Natural killer cell (primary cell): ENCODE data around the gene GPRIN1. TPM values are rescaled to one million over a fixed set of nuclear protein-coding genes. Genes with fewer than 3 reads are reported as not detected.

Source experiments
- ATAC-seq, 3 donors: fragments of 150-1000 bp in 2 of 3; fragments of 200-7000 bp in 1 of 3; cut with Tn5 transposase; 1 replicate in 1 of 3; 2 replicates in 2 of 3; pipeline ENCODE4 v1.10.0; 2021; ENCODE audit warnings: mild to moderate bottlenecking in 2 of 3, moderate library complexity in 2 of 3
- DNase-seq, 2 donors: peaks; one replicate each; pipeline versions ENCODE4 v3.0.0 to v3.0.0-alpha.2; 2013 to 2021; ENCODE audit warnings: mixed read lengths in 1 of 2
- H3K27ac ChIP-seq: one replicate; pipeline ENCODE4 v1.5.1; 2013; ENCODE audit warnings: mild to moderate bottlenecking, low read length
- H3K27me3 ChIP-seq: one replicate; pipeline ENCODE4 v1.6.1; 2013; ENCODE audit warnings: low read length; ENCODE audit not compliant: control insufficient read depth, insufficient read depth
- H3K36me3 ChIP-seq: one replicate; pipeline ENCODE4 v1.6.1; 2013; ENCODE audit warnings: low read length; ENCODE audit not compliant: control insufficient read depth, insufficient read depth
- H3K4me1 ChIP-seq: one replicate; pipeline ENCODE4 v1.6.1; 2013; ENCODE audit warnings: low read length; ENCODE audit not compliant: control insufficient read depth, insufficient read depth
- H3K4me3 ChIP-seq: one replicate; pipeline ENCODE4 v1.5.1; 2013; ENCODE audit warnings: low read length
- H3K9me3 ChIP-seq: one replicate; pipeline ENCODE4 v1.6.1; 2013; ENCODE audit warnings: low read length; ENCODE audit not compliant: control insufficient read depth, insufficient read depth
- H3K27ac Mint-ChIP-seq, 2 donors: one replicate each; pipeline ENCODE4 v1.8.0; 2022; ENCODE audit warnings: mild to moderate bottlenecking in 2 of 2, mixed read lengths in 2 of 2, moderate library complexity in 1 of 2
- H3K27me3 Mint-ChIP-seq, 2 donors: one replicate each; pipeline ENCODE4 v1.8.0; 2022; ENCODE audit warnings: low read depth in 2 of 2, mixed read lengths in 2 of 2
- H3K36me3 Mint-ChIP-seq: one replicate; pipeline ENCODE4 v1.8.0; 2022; ENCODE audit warnings: mixed read lengths
- H3K4me1 Mint-ChIP-seq, 2 donors: one replicate each; pipeline ENCODE4 v1.8.0; 2022; ENCODE audit warnings: mixed read lengths in 2 of 2
- H3K4me3 Mint-ChIP-seq: one replicate; pipeline ENCODE4 v1.8.0; 2022; ENCODE audit warnings: mild to moderate bottlenecking, moderate library complexity, mixed read lengths
- H3K9me3 Mint-ChIP-seq, 2 donors: one replicate each; pipeline ENCODE4 v1.8.0; 2022; ENCODE audit warnings: mixed read lengths in 2 of 2
- WGBS: methylation state at CpG from one replicate; pipeline ENCODE4 v1.1.7; 2013; ENCODE audit warnings: missing lambda C conversion rate; ENCODE audit not compliant: insufficient coverage; 5-methylcytosine and 5-hydroxymethylcytosine counted together
- intact Hi-C: fragments of 100-400 bp; cut with micrococcal nuclease; formaldehyde crosslinking; loops from one replicate; pipeline ENCODE4 v1.14.2; 2022
- total RNA-seq, 4 donors: library from RNA; stranded (reverse); fragments of 120-200 nt in 1 of 4; gene quantifications; one replicate each; pipeline versions ENCODE4 v1.2.3 to v1.2.4, GENCODE V29; 2013 to 2022
- TF ChIP-seq, protein P1 (sequence below): fragments of 200-600 bp; IDR thresholded peaks from one replicate; pipeline ENCODE4 v1.8.0; 2022; ENCODE audit warnings: antibody characterized with exemption

GPRIN1 gene
- total RNA-seq, 3 donors from 2014 or later (not counting 1 experiment from before 2014, with no cell fraction given), result 0.92 to 1.5 (median 1.3) TPM

DNA sequence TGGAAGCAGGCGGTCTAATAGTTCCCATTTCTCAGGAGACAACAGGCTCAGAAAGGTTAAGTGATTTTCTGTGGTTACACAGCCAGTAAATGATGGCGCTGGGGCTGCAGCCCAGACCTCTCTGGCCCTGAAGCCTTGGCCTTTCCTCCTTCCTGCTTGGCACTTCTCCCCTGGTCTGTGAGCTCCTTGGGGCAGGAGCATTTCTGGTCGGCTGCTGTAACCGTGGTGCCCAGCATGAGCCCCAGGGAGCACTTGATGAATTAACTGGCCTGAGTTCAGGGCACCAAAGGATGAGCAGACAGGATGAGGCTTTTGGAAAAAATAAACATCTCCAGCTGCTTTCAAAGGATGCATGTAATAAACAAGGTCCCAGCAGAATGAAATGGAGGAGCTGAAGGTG, 30.6 kb downstream of the GPRIN1 start:
- H3K9me3 Mint-ChIP-seq, result no peaks in the 10 kb centered on the region
- TF ChIP-seq, protein P1, sequence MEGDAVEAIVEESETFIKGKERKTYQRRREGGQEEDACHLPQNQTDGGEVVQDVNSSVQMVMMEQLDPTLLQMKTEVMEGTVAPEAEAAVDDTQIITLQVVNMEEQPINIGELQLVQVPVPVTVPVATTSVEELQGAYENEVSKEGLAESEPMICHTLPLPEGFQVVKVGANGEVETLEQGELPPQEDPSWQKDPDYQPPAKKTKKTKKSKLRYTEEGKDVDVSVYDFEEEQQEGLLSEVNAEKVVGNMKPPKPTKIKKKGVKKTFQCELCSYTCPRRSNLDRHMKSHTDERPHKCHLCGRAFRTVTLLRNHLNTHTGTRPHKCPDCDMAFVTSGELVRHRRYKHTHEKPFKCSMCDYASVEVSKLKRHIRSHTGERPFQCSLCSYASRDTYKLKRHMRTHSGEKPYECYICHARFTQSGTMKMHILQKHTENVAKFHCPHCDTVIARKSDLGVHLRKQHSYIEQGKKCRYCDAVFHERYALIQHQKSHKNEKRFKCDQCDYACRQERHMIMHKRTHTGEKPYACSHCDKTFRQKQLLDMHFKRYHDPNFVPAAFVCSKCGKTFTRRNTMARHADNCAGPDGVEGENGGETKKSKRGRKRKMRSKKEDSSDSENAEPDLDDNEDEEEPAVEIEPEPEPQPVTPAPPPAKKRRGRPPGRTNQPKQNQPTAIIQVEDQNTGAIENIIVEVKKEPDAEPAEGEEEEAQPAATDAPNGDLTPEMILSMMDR, result no peak
- ATAC-seq (no peak), DNase-seq (no peak)
- H3K4me3 ChIP-seq, result no peak overlapping the region
- 81% methylated on average over 4 of the region's 4 CpGs for WGBS
- no peaks in the 10 kb centered on the region for H3K4me1 Mint-ChIP-seq
- H3K4me1 ChIP-seq, result no peaks in the 10 kb centered on the region
- no peaks in the 10 kb centered on the region for H3K36me3 ChIP-seq
- H3K27me3 Mint-ChIP-seq, result no peaks in the 10 kb centered on the region
- H3K27ac Mint-ChIP-seq, result no peak overlapping the region
- H3K36me3 Mint-ChIP-seq, result no peaks in the 10 kb centered on the region
- no peak overlapping the region for H3K27ac ChIP-seq
- H3K27me3 ChIP-seq, result no peaks in the 10 kb centered on the region
- no peak overlapping the region for H3K4me3 Mint-ChIP-seq
- peaks cover 2% of the 10 kb centered on the region for H3K9me3 ChIP-seq
- intact Hi-C loops, result loop anchor here (10.0 kb wide), 1 partner anchor 855 kb away; no protein-coding TSS in a partner anchor

- H3K9me3 Mint-ChIP-seq, result no peaks in the 10 kb centered on the region
- Histone ChIP-seq H3K4me1 (peaks cover 7% of the 10 kb centered on the region), H3K27ac (no peak overlapping the region), H3K36me3 (no peaks in the 10 kb centered on the region), H3K4me3 (no peak overlapping the region), H3K9me3 (no peaks in the 10 kb centered on the region), H3K27me3 (no peaks in the 10 kb centered on the region)
- H3K36me3 Mint-ChIP-seq, result no peaks in the 10 kb centered on the region
- no peak overlapping the region for H3K27ac Mint-ChIP-seq
- 55% methylated on average over 15 of the region's 15 CpGs for WGBS
- TF ChIP-seq, protein P1, result peak; percentile 22
- peaks cover 0 to 6% of the 10 kb centered on the region in 2 donors for H3K4me1 Mint-ChIP-seq
- DNase-seq, result peak in 1 of 2 donors; percentile 68
- H3K4me3 Mint-ChIP-seq, result no peak overlapping the region
- intact Hi-C loops, result loop anchor here (10.0 kb wide), 1 partner anchor 854 kb away; no protein-coding TSS in a partner anchor
- no peaks in the 10 kb centered on the region for H3K27me3 Mint-ChIP-seq
- ATAC-seq, result peak in 2 of 3 donors; percentile 56 to 63
These were observed 31.6 kb downstream of the GPRIN1 start for GRCh38 chr5:176578391-176578808.

DNA sequence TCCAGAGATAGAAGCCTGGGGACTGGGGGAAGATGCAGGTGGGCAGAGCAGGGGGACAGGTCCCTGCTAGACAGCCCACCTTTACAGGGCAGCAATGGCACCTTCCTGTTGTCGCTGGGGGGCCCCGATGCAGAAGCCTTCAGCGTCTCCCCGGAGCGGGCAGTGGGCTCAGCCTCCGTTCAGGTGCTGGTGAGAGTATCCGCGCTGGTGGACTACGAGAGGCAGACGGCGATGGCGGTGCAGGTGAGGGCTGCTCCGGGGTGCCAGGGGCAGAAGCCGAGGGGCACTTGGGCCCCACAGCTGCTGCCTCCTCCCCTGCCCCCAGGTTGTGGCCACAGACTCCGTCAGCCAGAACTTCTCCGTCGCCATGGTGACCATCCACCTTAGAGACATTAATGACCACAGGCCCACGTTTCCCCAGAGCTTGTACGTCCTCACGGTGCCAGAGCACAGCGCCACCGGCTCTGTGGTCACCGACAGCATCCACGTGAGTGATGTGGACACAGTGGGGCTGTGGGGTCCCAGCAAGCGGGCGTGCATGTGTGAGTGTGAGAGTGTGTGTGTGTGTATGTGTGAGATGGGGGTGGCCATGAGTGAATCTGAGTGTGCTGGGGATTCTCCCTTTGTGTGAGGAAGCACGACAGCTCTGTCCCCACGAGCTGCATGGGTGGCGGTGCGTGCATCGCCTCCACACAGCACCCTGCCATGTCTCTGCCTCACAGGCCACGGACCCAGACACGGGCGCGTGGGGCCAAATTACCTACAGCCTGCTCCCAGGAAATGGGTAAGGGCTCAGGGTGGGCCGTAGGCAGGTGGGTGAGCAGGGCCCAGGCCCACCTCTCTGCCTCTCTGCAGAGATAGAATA, 32.4 kb downstream of the GPRIN1 start:
- no peak overlapping the region for H3K27ac Mint-ChIP-seq

More for the DNA sequence above, 32.4 kb downstream of the GPRIN1 start:
- Mint-ChIP-seq H3K27me3 (peaks cover 0 to 6% of the 10 kb centered on the region in 2 donors), H3K36me3 (no peaks in the 10 kb centered on the region), H3K4me1 (peaks cover 0 to 12% of the 10 kb centered on the region in 2 donors), H3K4me3 (no peak overlapping the region), H3K9me3 (no peaks in the 10 kb centered on the region)
- intact Hi-C loops, result loop anchor here (10.0 kb wide), 1 partner anchor 853 kb away; no protein-coding TSS in a partner anchor
- H3K4me1 ChIP-seq, result peaks cover 7% of the 10 kb centered on the region
- 76% methylated on average over 36 of the region's 36 CpGs for WGBS
- no peaks in the 10 kb centered on the region for H3K9me3 ChIP-seq
- no peaks in the 10 kb centered on the region for H3K36me3 ChIP-seq
- TF ChIP-seq, protein P1, result no peak
- ATAC-seq (no peak), DNase-seq (no peak)
- no peak overlapping the region for H3K27ac ChIP-seq
- H3K27me3 ChIP-seq, result no peaks in the 10 kb centered on the region
- H3K4me3 ChIP-seq, result no peak overlapping the region
